Measurements from ENCODE around the gene SPSB1.

GRCh38 chr1:9243066-9243739 lies 49.5 kb upstream of the SPSB1 start:
- TF ChIP-seq POLR2AphosphoS5 (IDR thresholded peaks at IDR 0.05; ENCODE audit: low read depth): peak; percentile 21; the same call in 1 of the 2 replicates
- no peak for TF ChIP-seq CTCF (IDR thresholded peaks at IDR 0.05; ENCODE audit: insufficient read depth, low read length)

All from HL-60 (cell line).